COR-L47 (cell line): ENCODE measurements around the gene CECR2.

Experiments used
- DNase-seq: peaks from one replicate; lab custom pipeline; 2025; lab: John Stamatoyannopoulos, UW

The CECR2 gene

GRCh38 chr22:17570851-17571631, 201.8 kb downstream of the CECR2 start:
- no peak for DNase-seq

GRCh38 chr22:17575151-17575550, 205.9 kb downstream of the CECR2 start:
- no peak for DNase-seq

GRCh38 chr22:17575681-17576080, 206.4 kb downstream of the CECR2 start:
- DNase-seq, result no peak

GRCh38 chr22:17576470-17576869, 207.2 kb downstream of the CECR2 start:
- DNase-seq, result no peak

GRCh38 chr22:17578136-17578754, 209.0 kb downstream of the CECR2 start:
- no peak for DNase-seq

GRCh38 chr22:17579535-17579981, 210.3 kb downstream of the CECR2 start:
- no peak for DNase-seq

- no peak for DNase-seq
Observed at GRCh38 chr22:17580441-17581031, 211.3 kb downstream of the CECR2 start.

- no peak for DNase-seq
Observed at GRCh38 chr22:17581056-17581455, 211.8 kb downstream of the CECR2 start.

- DNase-seq, result no peak
Observed at GRCh38 chr22:17581631-17582030, 212.4 kb downstream of the CECR2 start.

GRCh38 chr22:17583151-17583550, 213.9 kb downstream of the CECR2 start:
- DNase-seq, result no peak

GRCh38 chr22:17586831-17587440, 217.7 kb downstream of the CECR2 start:
- no peak for DNase-seq

- no peak for DNase-seq
Observed at GRCh38 chr22:17587629-17588028, 218.4 kb downstream of the CECR2 start.

- no peak for DNase-seq
Observed at GRCh38 chr22:17588606-17589005, 219.3 kb downstream of the CECR2 start.

- no peak for DNase-seq
Observed at GRCh38 chr22:17589810-17590375, 220.6 kb downstream of the CECR2 start.

GRCh38 chr22:17590586-17590985, 221.3 kb downstream of the CECR2 start:
- DNase-seq, result no peak

- DNase-seq, result no peak
Observed at GRCh38 chr22:17592201-17592600, 222.9 kb downstream of the CECR2 start.

- no peak for DNase-seq
Observed at GRCh38 chr22:17596226-17596625, 227.0 kb downstream of the CECR2 start.

- DNase-seq, result no peak
Observed at GRCh38 chr22:17597217-17597616, 228.0 kb downstream of the CECR2 start.

- DNase-seq, result no peak
Observed at GRCh38 chr22:17598318-17598717, 229.1 kb downstream of the CECR2 start.

GRCh38 chr22:17601031-17601430, 231.8 kb downstream of the CECR2 start:
- DNase-seq, result no peak

GRCh38 chr22:17603668-17604067, 234.4 kb downstream of the CECR2 start:
- no peak for DNase-seq

- DNase-seq, result no peak
Observed at GRCh38 chr22:17606496-17606895, 237.2 kb downstream of the CECR2 start.
